GM12874 (cell line): ENCODE results near the gene PKP1.

Experiments
- CTCF ChIP-seq: IDR thresholded peaks from 2 replicates; pipeline ENCODE4 v1.5.1; 2011; ENCODE audit warnings: low read depth, mild to moderate bottlenecking, control low read depth, low read length, moderate library complexity; ENCODE audit not compliant: insufficient read depth

Gene PKP1

GRCh38 chr1:201322653-201323510, 39.6 kb downstream of the PKP1 start:
- TF ChIP-seq CTCF, result no peak

- no peak for TF ChIP-seq CTCF
Measured at GRCh38 chr1:201324306-201324705, 41.0 kb downstream of the PKP1 start.

GRCh38 chr1:201324821-201325677, 41.7 kb downstream of the PKP1 start:
- TF ChIP-seq CTCF, result no peak

GRCh38 chr1:201325678-201326060, 42.4 kb downstream of the PKP1 start:
- TF ChIP-seq CTCF, result no peak

- no peak for TF ChIP-seq CTCF
Measured at GRCh38 chr1:201326710-201327109, 43.4 kb downstream of the PKP1 start.

GRCh38 chr1:201327687-201328240, 44.5 kb downstream of the PKP1 start:
- TF ChIP-seq CTCF, result no peak

GRCh38 chr1:201328576-201328975, 45.3 kb downstream of the PKP1 start:
- TF ChIP-seq CTCF, result no peak
